K562 (cell line): ENCODE results near the gene GPC1. TPM values are rescaled to one million over a fixed set of nuclear protein-coding genes. Genes with fewer than 3 reads are reported as not detected.
"Not testable (repeated sequence)": the region's sequence is repeated elsewhere in the genome, so short reads cannot be mapped to it uniquely, and the experiment has no call there.

Source experiments
- ATAC-seq: fragments of 200-7000 bp; cut with Tn5 transposase; 3 replicates; pipeline ENCODE4 v1.9.1; 2020; ENCODE audit warnings: moderate library complexity
- BruUV-seq: library from RNA; stranded (reverse); fragments of 400-500 nt; replicated peaks from 2 replicates; lab custom pipeline; 2021; lab: Mats Ljungman, UMichigan
- CTCF ChIA-PET: fragments of 300-600 bp; formaldehyde crosslinking; extraction: SDS; loops from one replicate; lab custom pipeline; 2021; ENCODE audit warnings: low intra/inter-chr PET ratio; lab: Yijun Ruan, JAX
- POLR2A ChIA-PET: fragments of 300-600, 350-650 bp; sonication (Branson Sonifier 250); formaldehyde crosslinking; extraction: SDS; loops from one replicate; lab custom pipeline; 2021; ENCODE audit warnings: antibody characterized with exemption, inconsistent platforms; lab: Yijun Ruan, JAX
- DNase-seq, 4 experiments: peaks; one replicate each; pipeline versions ENCODE4 v3.0.0 to v3.0.0-alpha.2; 2011 to 2018; ENCODE audit warnings: low spot score in 3 of 4, mixed read lengths in 3 of 4; ENCODE audit errors: extremely low read depth in 1 of 4
- FAIRE-seq: peaks from 2 replicates; lab custom pipeline; 2011; peaks lifted over from hg19 to GRCh38; lab: Jason Lieb, UNC
- H2AFZ ChIP-seq: 2 replicates; pipeline ENCODE4 v1.6.0; 2011; ENCODE audit warnings: low read depth, low read length, control low read depth, inconsistent platforms
- H3K27ac ChIP-seq: fragments of 200-600 bp; 3 replicates; pipeline ENCODE4 v1.8.0; 2011; ENCODE audit warnings: low read depth, mild to moderate bottlenecking, control low read depth, inconsistent platforms, low read length, moderate library complexity, mixed read lengths; ENCODE audit errors: extremely low read depth
- H3K27me3 ChIP-seq, 2 experiments: fragments of 300-600 bp in 1 of 2; 2 replicates in 1 of 2; 3 replicates in 1 of 2; pipeline versions ENCODE4 v1.6.0 to v1.8.0; 2011; ENCODE audit warnings: inconsistent platforms in 2 of 2, low read length in 2 of 2, mild to moderate bottlenecking in 1 of 2, mixed read lengths in 1 of 2, moderate library complexity in 1 of 2; ENCODE audit not compliant: control insufficient read depth in 2 of 2, insufficient read depth in 2 of 2
- H3K36me3 ChIP-seq: fragments of 300-600 bp; 3 replicates; pipeline ENCODE4 v1.8.0; 2011; ENCODE audit warnings: mild to moderate bottlenecking, low read length, inconsistent platforms; ENCODE audit not compliant: control insufficient read depth, insufficient read depth
- H3K4me1 ChIP-seq, 2 experiments: fragments of 200-600 bp in 1 of 2; replicated peaks in 1 of 2; 2 replicates in 1 of 2; 3 replicates in 1 of 2; pipeline versions ENCODE4 v1.5.1 to v1.8.0; 2011; ENCODE audit warnings: inconsistent platforms in 2 of 2, low read length in 2 of 2, mild to moderate bottlenecking in 1 of 2, mixed read lengths in 1 of 2, moderate library complexity in 1 of 2; ENCODE audit not compliant: control insufficient read depth in 2 of 2, insufficient read depth in 2 of 2
- H3K4me2 ChIP-seq: 2 replicates; pipeline ENCODE4 v1.6.1; 2011; ENCODE audit warnings: low read length, control low read depth, inconsistent platforms, mixed read lengths; ENCODE audit not compliant: insufficient read depth
- H3K4me3 ChIP-seq: fragments of 200-600 bp; sonication (generic), shearing (Covaris generic); 2 replicates; pipeline ENCODE4 v1.5.1; 2016; ENCODE audit warnings: control low read depth, inconsistent platforms
- H3K79me2 ChIP-seq: fragments of 200-600 bp; 3 replicates; pipeline ENCODE4 v1.8.0; 2011; ENCODE audit warnings: low read length, inconsistent platforms; ENCODE audit not compliant: control insufficient read depth, insufficient read depth
- H3K9ac ChIP-seq, 2 experiments: 2 replicates each; pipeline versions ENCODE4 v1.6.0 to v1.6.1; 2011; ENCODE audit warnings: low read depth in 2 of 2, low read length in 2 of 2, control low read depth in 1 of 2, inconsistent platforms in 1 of 2, mild to moderate bottlenecking in 1 of 2, mixed read lengths in 1 of 2; ENCODE audit not compliant: insufficient read depth in 1 of 2
- H3K9me1 ChIP-seq: one replicate; pipeline ENCODE4 v1.6.0; 2011; ENCODE audit warnings: inconsistent platforms, mild to moderate bottlenecking, low read length, moderate library complexity; ENCODE audit not compliant: control insufficient read depth, insufficient read depth
- H3K9me3 ChIP-seq: replicated peaks from 2 replicates; pipeline ENCODE4 v1.5.1; 2011; ENCODE audit warnings: low read depth, low read length, inconsistent platforms; ENCODE audit not compliant: control insufficient read depth, insufficient read depth
- H4K20me1 ChIP-seq: replicated peaks from 2 replicates; pipeline ENCODE4 v1.6.1; 2011; ENCODE audit warnings: low read length, inconsistent platforms, mixed read lengths; ENCODE audit not compliant: control insufficient read depth, insufficient read depth
- WGBS: fragments of 100-300 bp; shearing (Covaris generic); methylation state at CpG from one replicate; pipeline ENCODE4 v1.1.6; 2016; ENCODE audit warnings: low coverage, mixed read lengths; ENCODE audit not compliant: insufficient coverage; ENCODE audit errors: missing lambda C conversion rate; 5-methylcytosine and 5-hydroxymethylcytosine counted together
- in situ Hi-C: fragments of 300-500 bp; cut with MboI; formaldehyde crosslinking; loops from 4 replicates; pipeline ENCODE4 v1.15.0; 2018; ENCODE audit warnings: inconsistent platforms, mixed read lengths
- intact Hi-C: fragments of 100-400 bp; cut with micrococcal nuclease; formaldehyde crosslinking; loops from 2 replicates; pipeline ENCODE4 v1.14.2; 2022
- polyA plus RNA-seq, 8 experiments: library from polyadenylated mRNA; depleted of rRNA in 4 of 8; stranded (reverse) in 5 of 8; unstranded in 3 of 8; fragments of >200 nt; fragmentation: Nextera tagmentation in 2 of 8; fragmentation: Illumina TruSeq in 1 of 8; extraction: Ambion mirVana in 2 of 8; extraction: Trizol in 1 of 8; gene quantifications; 2 replicates each; pipeline versions ENCODE4 v1.2.1 to v1.2.3, GENCODE V29; 2011 to 2014; ENCODE audit warnings: inconsistent platforms in 1 of 8, missing spikeins in 1 of 8
- total RNA-seq, 7 experiments: library from RNA; depleted of rRNA in 6 of 7; stranded (reverse); fragments of >200 nt in 6 of 7; fragmentation: Illumina TruSeq in 2 of 7; extraction: Trizol in 2 of 7; gene quantifications; 2 replicates each; pipeline versions ENCODE4 v1.2.1 to v1.2.3, GENCODE V29; 2011 to 2021; ENCODE audit warnings: low replicate concordance in 1 of 7
- TF ChIP-seq, protein P1 (sequence below), 2 experiments: fragments of 450-650 bp in 1 of 2; sonication (generic) in 1 of 2; formaldehyde crosslinking in 1 of 2; IDR thresholded peaks; 2 replicates each; pipeline versions ENCODE4 v1.7.1 to v1.9.0; 2016 to 2022; ENCODE audit warnings: inconsistent platforms in 1 of 2, mild to moderate bottlenecking in 1 of 2, missing genetic modification reagents in 1 of 2

The GPC1 gene
- total and polyA plus RNA-seq, 9 of the 15 experiments (the other 6 are each of a cell fraction or from before 2014, with no cell fraction given), result 0.07 to 0.82 (median 0.14) TPM; not detected in 3

DNA sequence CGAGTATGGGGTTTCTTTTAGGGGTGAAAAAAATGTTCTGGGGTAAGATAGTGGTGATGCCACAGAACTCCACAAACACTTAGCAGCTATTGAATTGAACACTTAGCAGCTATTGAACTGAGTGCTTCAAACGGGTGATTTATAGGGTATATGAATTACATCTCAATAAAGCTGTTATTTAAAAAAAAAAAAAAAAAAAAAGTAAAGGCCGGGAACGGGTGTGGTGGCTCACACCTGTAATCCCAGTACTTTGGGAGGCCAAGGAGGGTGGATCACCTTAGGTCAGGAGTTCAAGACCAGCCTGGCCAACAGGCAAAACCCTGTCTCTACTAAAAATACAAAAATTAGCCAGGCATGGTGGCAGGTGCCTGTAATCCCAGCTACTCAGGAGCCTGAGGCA lies 48.7 kb upstream of the GPC1 start:
- WGBS, result 24% methylated on average over 3 of the region's 4 CpGs
- CTCF ChIA-PET, in situ Hi-C loops: not testable (repeated sequence)

More for the DNA sequence above, 48.7 kb upstream of the GPC1 start:
- H3K79me2 ChIP-seq, H2AFZ ChIP-seq, H4K20me1 ChIP-seq, POLR2A ChIA-PET, H3K9me1 ChIP-seq, ATAC-seq, H3K4me2 ChIP-seq, FAIRE-seq, BruUV-seq, H3K9me3 ChIP-seq, H3K36me3 ChIP-seq, H3K27ac ChIP-seq, H3K4me3 ChIP-seq, H3K9ac ChIP-seq, DNase-seq, intact Hi-C loops: not testable (repeated sequence)
- H3K27me3 ChIP-seq, result peaks cover 0 to 22% of the 10 kb centered on the region in 2 experiments; a peak in 2 of 5 replicates
- H3K4me1 ChIP-seq, result peaks cover 7 to 24% of the 10 kb centered on the region in 2 experiments; a peak in 4 of 5 replicates
- TF ChIP-seq, protein P1, sequence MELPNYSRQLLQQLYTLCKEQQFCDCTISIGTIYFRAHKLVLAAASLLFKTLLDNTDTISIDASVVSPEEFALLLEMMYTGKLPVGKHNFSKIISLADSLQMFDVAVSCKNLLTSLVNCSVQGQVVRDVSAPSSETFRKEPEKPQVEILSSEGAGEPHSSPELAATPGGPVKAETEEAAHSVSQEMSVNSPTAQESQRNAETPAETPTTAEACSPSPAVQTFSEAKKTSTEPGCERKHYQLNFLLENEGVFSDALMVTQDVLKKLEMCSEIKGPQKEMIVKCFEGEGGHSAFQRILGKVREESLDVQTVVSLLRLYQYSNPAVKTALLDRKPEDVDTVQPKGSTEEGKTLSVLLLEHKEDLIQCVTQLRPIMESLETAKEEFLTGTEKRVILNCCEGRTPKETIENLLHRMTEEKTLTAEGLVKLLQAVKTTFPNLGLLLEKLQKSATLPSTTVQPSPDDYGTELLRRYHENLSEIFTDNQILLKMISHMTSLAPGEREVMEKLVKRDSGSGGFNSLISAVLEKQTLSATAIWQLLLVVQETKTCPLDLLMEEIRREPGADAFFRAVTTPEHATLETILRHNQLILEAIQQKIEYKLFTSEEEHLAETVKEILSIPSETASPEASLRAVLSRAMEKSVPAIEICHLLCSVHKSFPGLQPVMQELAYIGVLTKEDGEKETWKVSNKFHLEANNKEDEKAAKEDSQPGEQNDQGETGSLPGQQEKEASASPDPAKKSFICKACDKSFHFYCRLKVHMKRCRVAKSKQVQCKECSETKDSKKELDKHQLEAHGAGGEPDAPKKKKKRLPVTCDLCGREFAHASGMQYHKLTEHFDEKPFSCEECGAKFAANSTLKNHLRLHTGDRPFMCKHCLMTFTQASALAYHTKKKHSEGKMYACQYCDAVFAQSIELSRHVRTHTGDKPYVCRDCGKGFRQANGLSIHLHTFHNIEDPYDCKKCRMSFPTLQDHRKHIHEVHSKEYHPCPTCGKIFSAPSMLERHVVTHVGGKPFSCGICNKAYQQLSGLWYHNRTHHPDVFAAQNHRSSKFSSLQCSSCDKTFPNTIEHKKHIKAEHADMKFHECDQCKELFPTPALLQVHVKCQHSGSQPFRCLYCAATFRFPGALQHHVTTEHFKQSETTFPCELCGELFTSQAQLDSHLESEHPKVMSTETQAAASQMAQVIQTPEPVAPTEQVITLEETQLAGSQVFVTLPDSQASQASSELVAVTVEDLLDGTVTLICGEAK (IDR thresholded peaks at IDR 0.05), result peak; percentile 54
- TF ChIP-seq, protein P1 (CRISPR knock-in tag; IDR thresholded peaks at IDR 0.05), result peak; percentile 25; the same call in 1 of the 2 replicates
